Kidney (tissue), 14 donors: ENCODE results near the gene FCRL1. TPM values are rescaled to one million over a fixed set of nuclear protein-coding genes. Genes with fewer than 3 reads are reported as not detected.

Experiments used
- DNase-seq, 5 donors: peaks; one replicate each; pipeline ENCODE4 v3.0.0-alpha.2; 2013 to 2020
- FAIRE-seq: peaks from 2 replicates; lab custom pipeline; 2012; peaks lifted over from hg19 to GRCh38; lab: Jason Lieb, UNC
- H3K27ac ChIP-seq, 2 donors: one replicate each; pipeline ENCODE4 v1.7.0; 2013; ENCODE audit warnings: low read depth in 2 of 2, low read length in 2 of 2, inconsistent platforms in 1 of 2
- H3K27me3 ChIP-seq: one replicate; pipeline ENCODE4 v1.7.1; 2013; ENCODE audit warnings: low read length, inconsistent platforms; ENCODE audit not compliant: control insufficient read depth, insufficient read depth
- H3K36me3 ChIP-seq, 3 donors: one replicate each; pipeline versions ENCODE4 v1.7.0 to v1.7.1; 2013; ENCODE audit warnings: low read length in 3 of 3, control low read depth in 1 of 3, inconsistent platforms in 1 of 3; ENCODE audit not compliant: insufficient read depth in 3 of 3, control insufficient read depth in 2 of 3
- H3K4me1 ChIP-seq, 3 donors: one replicate each; pipeline versions ENCODE4 v1.7.0 to v1.7.1; 2013; ENCODE audit warnings: low read length in 3 of 3, inconsistent platforms in 1 of 3, low read depth in 1 of 3; ENCODE audit not compliant: control insufficient read depth in 2 of 3, insufficient read depth in 2 of 3
- H3K4me3 ChIP-seq, 3 donors: one replicate each; pipeline versions ENCODE4 v1.7.0 to v1.8.1; 2013; ENCODE audit warnings: low read length in 3 of 3, control low read depth in 1 of 3, inconsistent platforms in 1 of 3
- H3K9ac ChIP-seq, 3 donors: one replicate each; pipeline versions ENCODE4 v1.7.0 to v1.7.1; 2013; ENCODE audit warnings: low read length in 3 of 3, control low read depth in 1 of 3, inconsistent platforms in 1 of 3
- H3K9me3 ChIP-seq, 3 donors: one replicate each; pipeline versions ENCODE4 v1.7.0 to v1.7.1; 2013; ENCODE audit warnings: low read length in 3 of 3, control low read depth in 1 of 3, inconsistent platforms in 1 of 3; ENCODE audit not compliant: control insufficient read depth in 2 of 3, insufficient read depth in 1 of 3
- CTCF ChIP-seq: IDR thresholded peaks from 3 replicates; pipeline ENCODE4 v1.5.1; 2012; ENCODE audit warnings: mild to moderate bottlenecking, moderate library complexity, borderline replicate concordance; ENCODE audit not compliant: insufficient read depth; ENCODE audit errors: extremely low read depth
- intact Hi-C: fragments of 100-400 bp; cut with DNase I; formaldehyde crosslinking; loops from one replicate; pipeline ENCODE4 v1.11.1; 2022
- polyA plus RNA-seq: library from polyadenylated mRNA; stranded (reverse); fragments of 350-450 nt; fragmentation: Illumina TruSeq; extraction: RNeasy Lipid Tissue Mini Kit (QIAGEN cat#74804); gene quantifications from one replicate; pipeline ENCODE4 v1.2.3, GENCODE V29; 2014; ENCODE audit warnings: low read depth, low replicate concordance; ENCODE audit not compliant: insufficient read depth
- total RNA-seq: library from RNA; stranded (reverse); fragmentation: NEBNext Ultra II Directional; extraction: Animal tissue kit (Norgen Biotek cat#: 25700); gene quantifications from one replicate; pipeline ENCODE4 v1.2.1, GENCODE V29; 2021
- donor health status: control.
- donor health status: control.
- donor health status: control.
- donor health status: control.
- donor health status: control.
- donor health status: DM: yes; HTN: yes; CAD: no.
- donor health status: Normal renal cell carcinoma (clear cell type).

The FCRL1 gene
- total and polyA plus RNA-seq, 2 donors from 2014 or later: 5.7 TPM; not detected in 1

GRCh38 chr1:157829711-157830110 lies 9.8 kb upstream of the FCRL1 start:
- Histone ChIP-seq H3K4me1 (no peaks in the 10 kb centered on the region), H3K4me3 (no peak overlapping the region), H3K36me3 (no peaks in the 10 kb centered on the region), H3K27ac (no peak overlapping the region), H3K9me3 (no peaks in the 10 kb centered on the region), H3K27me3 (no peaks in the 10 kb centered on the region), H3K9ac (no peak overlapping the region)
- DNase-seq: no peak
- intact Hi-C loops: no loop called here
- no peak for FAIRE-seq
- TF ChIP-seq CTCF: no peak

GRCh38 chr1:157829210-157829609 lies 9.3 kb upstream of the FCRL1 start:
- Histone ChIP-seq H3K27me3 (no peaks in the 10 kb centered on the region), H3K9me3 (no peaks in the 10 kb centered on the region), H3K4me1 (no peaks in the 10 kb centered on the region), H3K27ac (no peak overlapping the region), H3K36me3 (no peaks in the 10 kb centered on the region), H3K4me3 (no peak overlapping the region), H3K9ac (no peak overlapping the region)
- no peak for TF ChIP-seq CTCF
- no peak for DNase-seq
- intact Hi-C loops: no loop called here
- no peak for FAIRE-seq

GRCh38 chr1:157820299-157820698 lies 379 bp upstream of the FCRL1 start:
- no peak overlapping the region for H3K27ac ChIP-seq
- intact Hi-C loops: no loop called here
- no peak overlapping the region for H3K9ac ChIP-seq
- H3K4me1 ChIP-seq: no peaks in the 10 kb centered on the region
- DNase-seq (no peak), FAIRE-seq (no peak)
- H3K27me3 ChIP-seq: no peaks in the 10 kb centered on the region
- H3K4me3 ChIP-seq: no peak overlapping the region
- H3K9me3 ChIP-seq: no peaks in the 10 kb centered on the region
- TF ChIP-seq CTCF: no peak
- H3K36me3 ChIP-seq: no peaks in the 10 kb centered on the region

- no peak for TF ChIP-seq CTCF
- Histone ChIP-seq H3K9me3 (no peaks in the 10 kb centered on the region), H3K4me1 (no peaks in the 10 kb centered on the region), H3K27ac (no peak overlapping the region), H3K27me3 (no peaks in the 10 kb centered on the region), H3K36me3 (no peaks in the 10 kb centered on the region), H3K4me3 (no peak overlapping the region), H3K9ac (no peak overlapping the region)
- DNase-seq (no peak), FAIRE-seq (no peak)
- intact Hi-C loops: no loop called here
Measured at GRCh38 chr1:157819215-157819614, 705 bp downstream of the FCRL1 start.
